Erythroblast (primary cell): ENCODE measurements around the gene IQSEC1.

Experiments
- GATA1 ChIP-seq: IDR thresholded peaks from 2 replicates; pipeline ENCODE4 v1.6.1; 2011; ENCODE audit warnings: low read depth, mild to moderate bottlenecking, control low read depth, low read length, moderate library complexity
- POLR2A ChIP-seq: IDR thresholded peaks from 2 replicates; pipeline ENCODE4 v1.6.1; 2011; ENCODE audit warnings: mild to moderate bottlenecking, low read length

DNA sequence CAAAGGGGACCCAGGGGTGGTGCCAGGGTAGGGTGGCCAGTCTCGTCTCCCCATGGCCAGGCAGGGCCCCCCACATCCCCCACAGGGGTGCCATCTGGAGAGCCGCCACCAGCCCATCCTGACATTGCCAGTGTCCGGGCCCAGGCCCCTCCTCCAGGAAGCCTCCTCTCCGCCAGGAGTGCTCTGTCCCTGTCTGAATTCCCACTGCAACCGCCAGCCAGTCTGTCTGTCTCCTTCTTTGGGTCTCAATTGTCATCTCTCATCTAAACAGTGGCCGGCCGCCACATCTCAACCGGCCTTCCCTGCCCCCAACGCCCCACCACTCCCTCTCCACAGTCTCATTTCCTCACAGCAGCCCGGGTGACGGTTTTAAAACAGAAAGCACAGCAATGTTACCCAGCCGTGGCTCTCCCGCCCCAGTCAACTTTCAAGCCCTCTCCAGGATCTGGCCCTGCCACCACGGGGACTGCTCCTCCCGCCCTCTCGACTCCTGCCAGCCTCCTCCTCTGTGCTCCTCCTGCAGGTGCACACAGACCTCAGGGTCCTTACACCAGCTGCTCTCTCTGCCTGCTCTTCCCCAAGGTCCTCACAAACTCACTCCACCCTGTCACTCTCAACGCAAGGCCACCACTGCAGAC, 57.0 kb downstream of the IQSEC1 start:
- TF ChIP-seq POLR2A (peak; percentile 67), GATA1 (no peak)
